H1 (cell line): ENCODE results near the gene FZD4.

ENCODE experiments used
- CTCF ChIP-seq, 3 experiments: IDR thresholded peaks; 1 replicate in 2 of 3; 2 replicates in 1 of 3; pipeline versions ENCODE4 v1.5.1 to v1.6.1; 2011; ENCODE audit warnings: low read length in 3 of 3, mild to moderate bottlenecking in 3 of 3, inconsistent platforms in 2 of 3, low read depth in 1 of 3, moderate library complexity in 1 of 3; ENCODE audit not compliant: insufficient read depth in 1 of 3; ENCODE audit errors: control extremely low read depth in 1 of 3
- EZH2 ChIP-seq: fragments of 200-600 bp; sonication (generic); IDR thresholded peaks from 2 replicates; pipeline ENCODE4 v1.7.1; 2012; ENCODE audit warnings: low read depth, mild to moderate bottlenecking, moderate library complexity, low read length, inconsistent platforms; ENCODE audit not compliant: severe bottlenecking
- KDM1A ChIP-seq: fragments of 200-600, 300-600 bp; sonication (generic); IDR thresholded peaks from 2 replicates; pipeline ENCODE4 v1.7.1; 2016; ENCODE audit warnings: mild to moderate bottlenecking, low read length, borderline replicate concordance
- MAFK ChIP-seq: IDR thresholded peaks from 2 replicates; pipeline ENCODE4 v1.6.1; 2012; ENCODE audit warnings: low read depth, mild to moderate bottlenecking, improper control_type of control experiment, low read length
- NRF1 ChIP-seq: IDR thresholded peaks from 2 replicates; pipeline ENCODE4 v1.6.1; 2011; ENCODE audit warnings: mild to moderate bottlenecking, low read depth, low read length, improper control_type of control experiment
- POU5F1 ChIP-seq: IDR thresholded peaks from 2 replicates; pipeline ENCODE4 v1.6.1; 2011; ENCODE audit warnings: low read depth, mild to moderate bottlenecking, low read length, moderate library complexity
- SRF ChIP-seq: IDR thresholded peaks from 2 replicates; pipeline ENCODE4 v1.6.1; 2011; ENCODE audit warnings: mild to moderate bottlenecking, low read depth, low read length, moderate library complexity
- TAF1 ChIP-seq: IDR thresholded peaks from 2 replicates; pipeline ENCODE4 v1.6.1; 2011; ENCODE audit warnings: mild to moderate bottlenecking, low read depth, low read length
- TCF12 ChIP-seq: IDR thresholded peaks from 2 replicates; pipeline ENCODE4 v1.6.1; 2011; ENCODE audit warnings: low read depth, mild to moderate bottlenecking, low read length
- TEAD4 ChIP-seq: IDR thresholded peaks from 2 replicates; pipeline ENCODE4 v1.6.1; 2012; ENCODE audit warnings: low read depth, low read length, inconsistent platforms, mixed read lengths
- YY1 ChIP-seq: IDR thresholded peaks from 2 replicates; pipeline ENCODE4 v1.6.1; 2011; ENCODE audit warnings: low read depth, mild to moderate bottlenecking, low read length

- no peak for TF ChIP-seq MAFK
- peak in 2 of 3 experiments; percentile 79 to 87; a peak in 3 of 4 replicates for TF ChIP-seq CTCF (IDR thresholded peaks at IDR 0.05; ENCODE audit: control extremely low read depth in 1 of 3, insufficient read depth in 1 of 3, low read depth in 1 of 3, low read length in 3 of 3)
- no peak for TF ChIP-seq POU5F1
- no peak for TF ChIP-seq EZH2
- no peak for TF ChIP-seq TCF12
- TF ChIP-seq TEAD4, result no peak
- TF ChIP-seq NRF1, result no peak
- TF ChIP-seq YY1, result no peak
- TF ChIP-seq TAF1, result no peak
- TF ChIP-seq KDM1A, result no peak
- no peak for TF ChIP-seq SRF
Measured at GRCh38 chr11:86919557-86920210, 35.5 kb downstream of the FZD4 start.
